ENCODE data around the gene LGALS3BP. TPM values are rescaled to one million over a fixed set of nuclear protein-coding genes. Genes with fewer than 3 reads are reported as not detected.

LGALS3BP gene
- total RNA-seq, 4 donors from 2014 or later: 172 to 414 (median 262) TPM

DNA sequence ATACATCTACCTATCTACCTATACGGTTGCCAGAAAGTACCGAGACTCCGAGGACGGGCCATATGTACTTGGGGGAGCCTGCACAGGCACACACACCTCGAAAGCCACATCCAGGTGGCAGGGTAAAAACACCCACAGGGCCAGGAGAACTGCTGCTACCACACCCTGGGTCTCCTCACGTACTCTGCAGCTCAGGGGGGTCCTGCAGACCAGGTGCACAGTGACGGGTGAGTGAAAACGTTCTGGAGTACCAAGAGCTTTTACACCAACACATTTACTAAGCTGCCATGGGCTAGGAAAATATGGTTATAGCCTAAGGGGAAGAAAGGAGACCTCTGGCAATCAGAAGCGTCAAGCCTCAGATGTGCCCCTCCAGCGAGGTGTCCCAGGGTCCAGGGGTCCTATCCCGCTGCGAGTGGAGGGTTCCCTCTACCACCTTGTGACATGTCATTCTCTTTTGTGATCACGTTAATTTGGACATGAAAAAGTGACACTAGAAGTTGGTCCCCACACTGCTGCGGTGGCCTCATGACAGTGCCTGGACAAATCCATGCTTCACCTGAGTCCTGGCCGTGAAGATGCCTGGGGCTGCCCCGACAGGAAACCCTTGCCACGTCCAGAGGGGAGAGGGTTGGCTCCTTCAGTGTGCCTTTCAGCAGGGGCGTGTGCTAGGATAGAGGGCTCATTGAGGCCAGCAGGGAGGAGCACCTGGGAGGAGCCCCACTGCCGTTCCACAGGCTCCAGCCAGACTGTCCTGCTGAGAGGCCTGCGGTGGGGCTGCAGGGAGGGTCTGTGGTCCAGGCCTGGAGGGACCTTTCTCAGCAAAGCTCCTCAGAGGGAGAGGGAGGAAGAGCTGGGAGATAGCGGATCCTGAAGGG, 28.0 kb upstream of the LGALS3BP start:
- intact Hi-C loops (cut with DNase I): no loop called here
- 70 to 71% methylated on average over 9 to 17 of the region's 21 CpGs for WGBS, 2 donors
- Histone ChIP-seq H3K9me3 (no peaks in the 10 kb centered on the region), H3K36me3 (peaks cover 0 to 16% (median 0%) of the 10 kb centered on the region in 3 donors), H3K27me3 (no peaks in the 10 kb centered on the region), H3K4me3 (peak overlapping the region in 3 of 4 donors; percentile 80 to 100 (median 86)), H3K4me1 (peaks cover 37 to 59% (median 41%) of the 10 kb centered on the region in 3 donors), H3K27ac (peak overlapping the region in 2 of 4 donors; percentile 90 to 95)
- TF ChIP-seq, protein P1, sequence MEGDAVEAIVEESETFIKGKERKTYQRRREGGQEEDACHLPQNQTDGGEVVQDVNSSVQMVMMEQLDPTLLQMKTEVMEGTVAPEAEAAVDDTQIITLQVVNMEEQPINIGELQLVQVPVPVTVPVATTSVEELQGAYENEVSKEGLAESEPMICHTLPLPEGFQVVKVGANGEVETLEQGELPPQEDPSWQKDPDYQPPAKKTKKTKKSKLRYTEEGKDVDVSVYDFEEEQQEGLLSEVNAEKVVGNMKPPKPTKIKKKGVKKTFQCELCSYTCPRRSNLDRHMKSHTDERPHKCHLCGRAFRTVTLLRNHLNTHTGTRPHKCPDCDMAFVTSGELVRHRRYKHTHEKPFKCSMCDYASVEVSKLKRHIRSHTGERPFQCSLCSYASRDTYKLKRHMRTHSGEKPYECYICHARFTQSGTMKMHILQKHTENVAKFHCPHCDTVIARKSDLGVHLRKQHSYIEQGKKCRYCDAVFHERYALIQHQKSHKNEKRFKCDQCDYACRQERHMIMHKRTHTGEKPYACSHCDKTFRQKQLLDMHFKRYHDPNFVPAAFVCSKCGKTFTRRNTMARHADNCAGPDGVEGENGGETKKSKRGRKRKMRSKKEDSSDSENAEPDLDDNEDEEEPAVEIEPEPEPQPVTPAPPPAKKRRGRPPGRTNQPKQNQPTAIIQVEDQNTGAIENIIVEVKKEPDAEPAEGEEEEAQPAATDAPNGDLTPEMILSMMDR (IDR thresholded peaks at IDR 0.05): no peak
- no peak for TF ChIP-seq POLR2A (IDR thresholded peaks at IDR 0.05)
- DNase-seq: no peak

DNA sequence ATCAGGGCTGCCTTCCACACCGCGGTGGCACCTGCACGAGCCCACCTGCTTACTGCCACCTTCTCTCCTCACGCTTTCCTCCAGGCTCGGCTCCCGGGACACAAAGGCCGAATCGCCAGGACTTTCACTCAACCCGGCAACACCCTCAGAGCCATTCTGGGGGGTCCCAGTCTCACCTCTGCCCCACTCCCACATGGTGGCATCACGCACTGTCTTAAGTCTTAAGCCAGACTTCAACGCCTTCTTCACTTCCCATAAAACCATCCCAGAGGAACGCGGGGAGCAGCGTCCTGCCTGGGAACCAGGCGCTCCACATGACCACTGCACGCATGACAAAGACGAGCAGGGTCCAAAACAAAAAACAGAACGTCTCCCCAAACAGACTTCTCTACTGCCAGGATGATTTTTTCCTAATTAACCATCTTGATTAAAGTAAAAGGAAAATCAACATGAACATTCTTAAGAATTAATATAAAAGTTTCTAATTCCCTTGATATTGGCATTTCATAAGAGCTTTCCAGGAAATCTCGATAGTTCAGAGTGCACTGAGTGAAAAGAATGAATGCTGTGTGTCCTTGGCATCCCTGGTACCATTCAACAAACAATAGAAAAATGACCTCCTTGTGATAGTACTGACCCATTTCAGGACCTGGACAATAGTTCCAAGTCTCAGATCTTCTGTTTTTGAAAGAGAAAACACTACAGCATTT, 27.2 kb upstream of the LGALS3BP start:
- no peak for DNase-seq
- Histone ChIP-seq H3K36me3 (peaks cover 0 to 23% (median 0%) of the 10 kb centered on the region in 3 donors), H3K27ac (peak overlapping the region in 3 of 4 donors; percentile 53 to 90 (median 80)), H3K27me3 (no peaks in the 10 kb centered on the region), H3K4me3 (no peak overlapping the region), H3K9me3 (no peaks in the 10 kb centered on the region), H3K4me1 (peaks cover 37 to 57% (median 41%) of the 10 kb centered on the region in 3 donors)
- TF ChIP-seq, protein P1 (IDR thresholded peaks at IDR 0.05): no peak
- TF ChIP-seq POLR2A (IDR thresholded peaks at IDR 0.05): no peak
- intact Hi-C loops (cut with DNase I): no loop called here
- WGBS, 2 donors: 76 to 84% methylated on average over 17 to 18 of the region's 19 CpGs

DNA sequence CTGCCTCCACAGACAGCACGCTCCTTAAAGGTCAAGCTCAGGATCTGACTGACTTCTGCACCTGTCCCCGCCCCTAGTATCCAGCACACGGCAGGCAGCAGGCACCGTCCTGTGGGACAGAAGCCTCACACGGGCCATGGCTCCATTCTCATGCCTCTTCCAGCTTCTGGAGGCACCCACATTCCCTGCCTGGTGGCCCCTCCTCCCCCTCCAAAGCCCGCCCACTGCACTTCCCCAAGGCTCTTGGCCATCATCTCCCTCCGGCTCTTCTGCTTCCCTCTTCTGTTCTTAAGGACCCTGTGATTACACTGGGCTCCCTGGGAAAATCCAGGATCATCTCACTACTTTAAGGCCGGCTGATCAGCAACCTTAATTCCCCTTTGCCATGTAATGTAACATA, 26.3 kb upstream of the LGALS3BP start:
- no peak overlapping the region for H3K4me3 ChIP-seq
- intact Hi-C loops (cut with DNase I): no loop called here
- 51 to 66% methylated on average over 6 to 7 of the region's 8 CpGs for WGBS, 2 donors
- no peak for DNase-seq
- H3K4me1 ChIP-seq: peaks cover 37 to 53% (median 41%) of the 10 kb centered on the region in 3 donors
- H3K27me3 ChIP-seq: no peaks in the 10 kb centered on the region
- H3K9me3 ChIP-seq: no peaks in the 10 kb centered on the region
- TF ChIP-seq, protein P1 (IDR thresholded peaks at IDR 0.05): no peak
- no peak for TF ChIP-seq POLR2A (IDR thresholded peaks at IDR 0.05)
- H3K27ac ChIP-seq: peak overlapping the region; percentile 36 to 80 (median 64)
- peaks cover 0 to 30% (median 0%) of the 10 kb centered on the region in 3 donors for H3K36me3 ChIP-seq

DNA sequence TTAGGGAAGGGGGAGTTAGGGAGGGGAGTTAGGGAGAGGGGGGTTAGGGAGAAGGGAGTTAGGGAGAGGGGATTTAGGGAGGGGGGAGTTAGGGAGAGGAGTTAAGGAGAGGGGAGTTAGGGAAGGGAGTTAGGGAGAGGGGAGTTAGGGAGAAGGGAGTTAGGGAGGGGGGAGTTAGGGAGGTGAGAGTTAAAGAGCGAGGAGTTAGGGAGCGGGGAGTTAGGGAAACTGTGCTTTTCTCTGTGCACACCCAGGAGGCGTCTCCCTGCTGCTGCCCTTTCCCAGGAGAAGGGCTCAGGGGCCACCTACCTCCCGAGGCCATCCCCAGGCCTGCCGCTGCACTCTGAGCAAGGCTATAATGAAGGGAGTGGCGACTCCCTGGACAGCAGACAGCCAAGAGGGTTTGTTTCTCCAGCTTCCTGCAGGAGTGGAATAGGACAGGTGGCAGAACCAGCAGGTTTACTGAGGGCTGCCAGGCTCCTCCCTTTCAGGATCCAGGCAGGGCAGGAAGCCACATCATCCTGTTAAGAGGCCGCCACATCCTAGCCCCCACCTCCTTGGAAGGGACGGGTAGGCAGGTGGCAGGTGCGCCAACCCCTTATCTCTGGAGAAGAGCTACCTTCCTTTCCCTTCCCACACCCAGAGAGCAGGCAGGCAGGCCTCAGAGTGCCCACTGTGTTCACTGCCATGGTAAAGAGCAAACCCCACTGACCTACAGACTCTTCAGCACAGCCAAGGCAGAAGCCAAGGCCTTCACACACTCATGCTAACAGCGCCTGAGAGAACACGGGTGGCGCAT, 25.5 kb upstream of the LGALS3BP start:
- H3K27ac ChIP-seq: peak overlapping the region; percentile 36 to 80 (median 64)
- TF ChIP-seq, protein P1 (IDR thresholded peaks at IDR 0.05): no peak
- no peak for TF ChIP-seq POLR2A (IDR thresholded peaks at IDR 0.05)
- no peaks in the 10 kb centered on the region for H3K9me3 ChIP-seq
- intact Hi-C loops (cut with DNase I): no loop called here
- no peak for DNase-seq
- peaks cover 34 to 47% (median 38%) of the 10 kb centered on the region in 3 donors for H3K4me1 ChIP-seq
- H3K27me3 ChIP-seq: no peaks in the 10 kb centered on the region
- H3K36me3 ChIP-seq: peaks cover 0 to 38% (median under 1%) of the 10 kb centered on the region in 3 donors
- 40 to 55% methylated on average over 7 to 8 of the region's 12 CpGs for WGBS, 2 donors
- peak overlapping the region in 3 of 4 donors; percentile 17 to 41 (median 29) for H3K4me3 ChIP-seq

Data from esophagus squamous epithelium (tissue), 5 donors.